Body of pancreas (tissue), 4 donors: ENCODE results near the gene LPP.

Experiments
- CTCF ChIP-seq, 7 experiments: fragments of 450-650 bp in 4 of 7; fragments of 200-600 bp in 3 of 7; sonication (generic) in 3 of 7; IDR thresholded peaks; one replicate each; pipeline ENCODE4 v1.5.1; 2016 to 2019; ENCODE audit warnings: antibody characterized with exemption in 7 of 7
- POLR2A ChIP-seq, 3 donors: fragments of 450-650 bp; IDR thresholded peaks; one replicate each; pipeline ENCODE4 v1.6.1; 2016; ENCODE audit warnings: antibody characterized with exemption in 3 of 3, mild to moderate bottlenecking in 2 of 3

- TF ChIP-seq CTCF (IDR thresholded peaks at IDR 0.05) (no peak), POLR2A (IDR thresholded peaks at IDR 0.05) (no peak)
Observed at GRCh38 chr3:188431553-188431952, 277.6 kb downstream of the LPP start.
